ENCODE measurements around the gene CACNA2D1. TPM values are rescaled to one million over a fixed set of nuclear protein-coding genes. Genes with fewer than 3 reads are reported as not detected.

CACNA2D1 gene
- total RNA-seq = not detected

GRCh38 chr7:82443547-82444219 lies at the start of gene CACNA2D1:
Gene CACNA2D1 (minus strand): TSS chr7:82443777.

Measured in activated naive CD4-positive, alpha-beta T cell treated with anti-CD3 and anti-CD28 coated beads, Interleukin-2, amount 10 ng/mL, durations not matched to agents 5 hours and 36 hours (primary cell).